Endometrial microvascular endothelial cells (primary cell): Measurements from ENCODE around the gene UBE2Z. TPM values are rescaled to one million over a fixed set of nuclear protein-coding genes. Genes with fewer than 3 reads are reported as not detected.

Experiments used
- in situ Hi-C: cut with HindIII; loops from 2 replicates; pipeline ENCODE4 v1.10.0; 2017; ENCODE audit warnings: low sequenced_read_pairs, low pct_unique_long_range_greater_than_20kb; ENCODE audit errors: inconsistent ontology term
- total RNA-seq: library from RNA; depleted of rRNA; stranded (reverse); fragments of >200 nt; gene quantifications from one replicate; pipeline ENCODE4 v1.2.3, GENCODE V29; 2015; ENCODE audit errors: inconsistent ontology term

The UBE2Z gene
- total RNA-seq, 1 donor from 2014 or later: 83.7 TPM

GRCh38 chr17:48894886-48895285 lies 13.3 kb upstream of the UBE2Z start:
- in situ Hi-C loops: no loop called here

- in situ Hi-C loops: loop anchor here (25.0 kb wide), 1 partner anchor 136 kb away; no protein-coding TSS in a partner anchor
Measured at GRCh38 chr17:48901241-48901640, 7.0 kb upstream of the UBE2Z start.

GRCh38 chr17:48903401-48903800 lies 4.8 kb upstream of the UBE2Z start:
- in situ Hi-C loops: loop anchor here (25.0 kb wide), 1 partner anchor 134 kb away; no protein-coding TSS in a partner anchor

GRCh38 chr17:48904428-48904827 lies 3.8 kb upstream of the UBE2Z start:
- in situ Hi-C loops: loop anchor here (25.0 kb wide), 1 partner anchor 133 kb away; no protein-coding TSS in a partner anchor

GRCh38 chr17:48905987-48906515 lies 2.2 kb upstream of the UBE2Z start:
- in situ Hi-C loops: loop anchor here (25.0 kb wide), 1 partner anchor 131 kb away; no protein-coding TSS in a partner anchor

- in situ Hi-C loops: loop anchor here (25.0 kb wide), 1 partner anchor 130 kb away; no protein-coding TSS in a partner anchor
Measured at GRCh38 chr17:48907713-48908046, 527 bp upstream of the UBE2Z start.

GRCh38 chr17:48908853-48909394 lies 717 bp downstream of the UBE2Z start:
- in situ Hi-C loops: loop anchor here (25.0 kb wide), 1 partner anchor 128 kb away; no protein-coding TSS in a partner anchor

GRCh38 chr17:48909783-48910182 lies 1.6 kb downstream of the UBE2Z start:
- in situ Hi-C loops: loop anchor here (25.0 kb wide), 1 partner anchor 128 kb away; no protein-coding TSS in a partner anchor

- in situ Hi-C loops: loop anchor here (25.0 kb wide), 1 partner anchor 127 kb away; no protein-coding TSS in a partner anchor
Measured at GRCh38 chr17:48910370-48910769, 2.2 kb downstream of the UBE2Z start.

- in situ Hi-C loops: loop anchor here (25.0 kb wide), 1 partner anchor 125 kb away; no protein-coding TSS in a partner anchor
Measured at GRCh38 chr17:48912476-48912875, 4.3 kb downstream of the UBE2Z start.

GRCh38 chr17:48915459-48916282 lies 7.5 kb downstream of the UBE2Z start:
- in situ Hi-C loops: loop anchor here (25.0 kb wide), 1 partner anchor 122 kb away; no protein-coding TSS in a partner anchor

GRCh38 chr17:48925251-48925990 lies 17.2 kb downstream of the UBE2Z start:
- in situ Hi-C loops: no loop called here

GRCh38 chr17:48925991-48926342 lies 17.8 kb downstream of the UBE2Z start:
- in situ Hi-C loops: no loop called here

GRCh38 chr17:48927978-48928745 lies 20.0 kb downstream of the UBE2Z start:
- in situ Hi-C loops: no loop called here

- in situ Hi-C loops: no loop called here
Measured at GRCh38 chr17:48928876-48929811, 20.9 kb downstream of the UBE2Z start.

GRCh38 chr17:48929812-48930165 lies 21.6 kb downstream of the UBE2Z start:
- in situ Hi-C loops: no loop called here

- in situ Hi-C loops: no loop called here
Measured at GRCh38 chr17:48930435-48930873, 22.2 kb downstream of the UBE2Z start.
